Heart left ventricle (tissue), 16 donors: ENCODE data around the gene AKAP10. TPM values are rescaled to one million over a fixed set of nuclear protein-coding genes. Genes with fewer than 3 reads are reported as not detected.
A peak's percentile ranks its signal among the peaks of the same experiment; 100 is the strongest.
"Not testable (repeated sequence)": the region's sequence is repeated elsewhere in the genome, so short reads cannot be mapped to it uniquely, and the experiment has no call there.

Experiments used
- ATAC-seq, 4 donors: fragments of 200-7000 bp; cut with Tn5 transposase; one replicate each; pipeline ENCODE4 v1.9.1; 2020 to 2022; ENCODE audit warnings: moderate library complexity in 4 of 4, mild to moderate bottlenecking in 3 of 4, moderate number of reproducible peaks in 1 of 4
- DNase-seq, 5 donors: peaks; one replicate each; pipeline ENCODE4 v3.0.0-alpha.2; 2020
- H3K27ac ChIP-seq, 12 donors: fragments of 200-600 bp; sonication (generic) in 4 of 12; one replicate each; pipeline versions ENCODE4 v1.5.0 to v1.8.0; 2016 to 2022; ENCODE audit warnings: mild to moderate bottlenecking in 2 of 12
- H3K27me3 ChIP-seq, 9 donors: fragments of 200-600 bp; sonication (generic) in 2 of 9; one replicate each; pipeline versions ENCODE4 v1.5.1 to v1.8.0; 2016 to 2022; ENCODE audit warnings: mild to moderate bottlenecking in 3 of 9
- H3K36me3 ChIP-seq, 9 donors: fragments of 200-600 bp; sonication (generic) in 2 of 9; one replicate each; pipeline versions ENCODE4 v1.5.0 to v1.8.0; 2018 to 2022; ENCODE audit warnings: mild to moderate bottlenecking in 2 of 9
- H3K4me1 ChIP-seq, 12 donors: fragments of 200-600 bp; sonication (generic) in 4 of 12; one replicate each; pipeline versions ENCODE4 v1.5.0 to v1.8.0; 2016 to 2022; ENCODE audit warnings: mild to moderate bottlenecking in 3 of 12
- H3K4me3 ChIP-seq, 12 donors: fragments of 200-600 bp; sonication (generic) in 4 of 12; one replicate each; pipeline versions ENCODE4 v1.5.0 to v1.8.0; 2017 to 2022; ENCODE audit warnings: mild to moderate bottlenecking in 9 of 12, moderate library complexity in 4 of 12
- H3K9me3 ChIP-seq, 12 donors: fragments of 200-600 bp; sonication (generic) in 4 of 12; one replicate each; pipeline versions ENCODE4 v1.5.0 to v1.8.0; 2016 to 2022; ENCODE audit warnings: mild to moderate bottlenecking in 1 of 12
- POLR2A ChIP-seq, 2 donors: fragments of 450-650 bp; IDR thresholded peaks; one replicate each; pipeline ENCODE4 v1.6.1; 2017; ENCODE audit warnings: antibody characterized with exemption in 2 of 2, mild to moderate bottlenecking in 2 of 2, moderate library complexity in 2 of 2
- WGBS, 4 donors: extraction: QIAGEN DNeasy Blood & Tissue Kit in 2 of 4; methylation state at CpG; one replicate each; pipeline versions ENCODE4 v1.1.5 to v1.1.7; 2013 to 2018; 5-methylcytosine and 5-hydroxymethylcytosine counted together
- intact Hi-C, 10 donors: fragments of 100-400 bp; cut with DNase I; formaldehyde crosslinking; loops; one replicate each; pipeline versions ENCODE4 v1.11.1 to v1.14.2; 2022
- polyA plus RNA-seq, 2 donors: library from polyadenylated mRNA; stranded (reverse); fragments of 200-250 nt; gene quantifications; one replicate each; pipeline ENCODE4 v1.2.3, GENCODE V29; 2013
- total RNA-seq, 9 donors: library from RNA; depleted of rRNA in 2 of 9; stranded (reverse); fragments of >200 nt in 2 of 9; fragmentation: NEBNext Ultra II Directional in 3 of 9; extraction: Animal tissue kit (Norgen Biotek cat#: 25700) in 3 of 9; gene quantifications; one replicate each; pipeline versions ENCODE4 v1.1.0 to v1.2.4, GENCODE V29; 2016 to 2023
- TF ChIP-seq, protein P1 (sequence below), 12 donors: fragments of 200-600 bp; sonication (generic) in 4 of 12; IDR thresholded peaks; one replicate each; pipeline versions ENCODE4 v1.5.0 to v1.8.0; 2018 to 2022; ENCODE audit warnings: antibody characterized with exemption in 12 of 12, mild to moderate bottlenecking in 5 of 12
- donor health status: ischemic (EF 13 %, LVEDD 7.1; RV severe dilation, severe dysfunction).
- donor health status: healthy with polysubstance abuse.
- donor health status: DM: no; HTN: yes; CAD: no.
- donor health status: DM: no; HTN: no; CAD: no.
- donor health status: ischemic (EF 25% LVEDD 6.9; RV normal size, moderate dysfunction).
- donor health status: ischemic (EF 25% LVEDD 5.7; RV mildly dilated, moderate dysfunction).
- donor health status: healthy.
- donor health status: DM: yes; HTN: yes; CAD: no.
- donor health status: ischemic (EF 35%, LVEDD 5.7; RV mildly dilated, moderate dysfunction).
- donor health status: nonischemic (EF 11% LVEDD 7.7; RV severe dilation, severe dysfunction).
- donor health status: DM: yes; HTN: yes; CAD: no.
- donor health status: PGD.
- donor health status: ischemic (EF 29% LVEDD 5.4; RV normal size, mild dysfunction).
- donor health status: nonischemic (EF 23%, LVEDD 6.1; RV moderate dilation, normal function).

The AKAP10 gene
- total and polyA plus RNA-seq, 11 donors: 4.4 to 25.0 (median 13.7) TPM

DNA sequence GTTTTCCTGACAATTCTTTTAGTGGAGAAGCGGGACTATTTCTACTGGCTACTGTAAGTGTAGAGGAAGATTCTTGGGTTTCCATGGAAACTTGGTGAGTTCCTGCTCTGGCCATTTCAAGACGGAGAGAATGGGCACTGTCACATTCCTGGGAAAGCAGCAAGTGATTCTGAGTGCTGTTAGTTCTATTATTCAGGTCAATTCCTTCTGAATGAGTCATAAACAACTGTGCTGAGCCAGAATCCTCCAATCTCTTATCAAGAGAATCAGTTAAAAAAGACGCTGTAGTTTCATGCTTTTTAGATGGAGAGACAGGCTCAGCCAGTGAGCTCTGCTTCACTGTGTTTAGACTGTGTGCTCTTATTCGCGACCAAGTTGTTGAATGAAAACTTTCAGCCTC lies 19.6 kb downstream of the AKAP10 start:
- 63 to 72% (median 68%) methylated on average over 5 of the region's 5 CpGs for WGBS, 4 donors
- TF ChIP-seq, protein P1, sequence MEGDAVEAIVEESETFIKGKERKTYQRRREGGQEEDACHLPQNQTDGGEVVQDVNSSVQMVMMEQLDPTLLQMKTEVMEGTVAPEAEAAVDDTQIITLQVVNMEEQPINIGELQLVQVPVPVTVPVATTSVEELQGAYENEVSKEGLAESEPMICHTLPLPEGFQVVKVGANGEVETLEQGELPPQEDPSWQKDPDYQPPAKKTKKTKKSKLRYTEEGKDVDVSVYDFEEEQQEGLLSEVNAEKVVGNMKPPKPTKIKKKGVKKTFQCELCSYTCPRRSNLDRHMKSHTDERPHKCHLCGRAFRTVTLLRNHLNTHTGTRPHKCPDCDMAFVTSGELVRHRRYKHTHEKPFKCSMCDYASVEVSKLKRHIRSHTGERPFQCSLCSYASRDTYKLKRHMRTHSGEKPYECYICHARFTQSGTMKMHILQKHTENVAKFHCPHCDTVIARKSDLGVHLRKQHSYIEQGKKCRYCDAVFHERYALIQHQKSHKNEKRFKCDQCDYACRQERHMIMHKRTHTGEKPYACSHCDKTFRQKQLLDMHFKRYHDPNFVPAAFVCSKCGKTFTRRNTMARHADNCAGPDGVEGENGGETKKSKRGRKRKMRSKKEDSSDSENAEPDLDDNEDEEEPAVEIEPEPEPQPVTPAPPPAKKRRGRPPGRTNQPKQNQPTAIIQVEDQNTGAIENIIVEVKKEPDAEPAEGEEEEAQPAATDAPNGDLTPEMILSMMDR (IDR thresholded peaks at IDR 0.05): no peak
- no peak for TF ChIP-seq POLR2A (IDR thresholded peaks at IDR 0.05)
- Histone ChIP-seq H3K36me3 (peaks cover 0 to 91% (median 78%) of the 10 kb centered on the region in 9 donors), H3K27me3 (no peaks in the 10 kb centered on the region), H3K4me3 (no peak overlapping the region), H3K27ac (no peak overlapping the region), H3K4me1 (peaks cover 0 to 31% (median 1%) of the 10 kb centered on the region in 12 donors), H3K9me3 (peaks cover 0 to 14% (median 2%) of the 10 kb centered on the region in 12 donors)
- intact Hi-C loops: no loop called here
- DNase-seq: no peak
- ATAC-seq: no peak

DNA sequence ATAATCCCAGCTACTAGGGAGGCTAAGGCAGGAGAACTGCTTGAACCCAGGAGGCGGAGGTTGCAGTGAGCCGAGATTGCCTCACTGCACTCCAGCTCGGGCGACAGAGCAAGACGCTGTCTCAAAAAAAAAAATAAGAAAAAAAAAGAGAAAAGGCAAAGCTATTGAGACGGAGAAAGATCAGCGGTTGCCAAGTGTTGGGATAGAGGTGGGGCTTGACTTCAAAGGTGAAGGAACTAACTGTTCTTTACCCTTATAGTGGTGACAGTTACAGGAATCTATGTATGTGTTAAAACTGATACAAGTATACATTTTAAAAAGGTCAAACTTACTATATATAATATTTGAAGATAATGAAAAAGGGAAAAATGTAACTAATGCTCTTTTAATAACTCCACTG lies 22.5 kb downstream of the AKAP10 start:
- WGBS, 4 donors: 94 to 98% (median 97%) methylated on average over 7 of the region's 7 CpGs
- H3K27me3 ChIP-seq: no peaks in the 10 kb centered on the region
- H3K4me1 ChIP-seq: peaks cover 0 to 44% (median 7%) of the 10 kb centered on the region in 12 donors
- DNase-seq: no peak
- ATAC-seq: no peak
- no peak overlapping the region for H3K4me3 ChIP-seq
- intact Hi-C loops: no loop called here
- TF ChIP-seq POLR2A (IDR thresholded peaks at IDR 0.05): no peak
- TF ChIP-seq, protein P1 (IDR thresholded peaks at IDR 0.05): no peak
- peaks cover 0 to 66% (median 52%) of the 10 kb centered on the region in 9 donors for H3K36me3 ChIP-seq
- H3K27ac ChIP-seq: no peak overlapping the region
- peaks cover 0 to 14% (median 2%) of the 10 kb centered on the region in 12 donors for H3K9me3 ChIP-seq

DNA sequence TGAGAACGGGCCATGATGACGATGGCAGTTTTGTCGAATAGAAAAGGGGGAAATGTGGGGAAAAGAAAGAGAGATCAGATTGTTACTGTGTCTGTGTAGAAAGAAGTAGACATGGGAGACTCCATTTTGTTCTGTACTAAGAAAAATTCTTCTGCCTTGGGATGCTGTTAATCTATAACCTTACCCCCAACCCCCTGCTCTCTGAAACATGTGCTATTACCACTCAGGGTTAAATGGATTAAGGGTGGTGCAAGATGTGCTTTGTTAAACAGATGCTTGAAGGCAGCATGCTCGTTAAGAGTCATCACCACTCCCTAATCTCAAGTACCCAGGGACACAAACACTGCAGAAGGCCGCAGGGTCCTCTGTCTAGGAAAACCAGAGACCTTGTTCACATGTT lies 26.2 kb downstream of the AKAP10 start:
- H3K9me3 ChIP-seq: peaks cover 0 to 14% (median 2%) of the 10 kb centered on the region in 12 donors
- H3K36me3 ChIP-seq: peaks cover 0 to 47% (median 28%) of the 10 kb centered on the region in 9 donors
- H3K4me3 ChIP-seq, ATAC-seq, intact Hi-C loops, H3K27ac ChIP-seq, DNase-seq, H3K27me3 ChIP-seq: not testable (repeated sequence)
- 46 to 78% (median 72%) methylated on average over 2 to 5 of the region's 5 CpGs for WGBS, 4 donors
- H3K4me1 ChIP-seq: peaks cover 0 to 53% (median 23%) of the 10 kb centered on the region in 12 donors

DNA sequence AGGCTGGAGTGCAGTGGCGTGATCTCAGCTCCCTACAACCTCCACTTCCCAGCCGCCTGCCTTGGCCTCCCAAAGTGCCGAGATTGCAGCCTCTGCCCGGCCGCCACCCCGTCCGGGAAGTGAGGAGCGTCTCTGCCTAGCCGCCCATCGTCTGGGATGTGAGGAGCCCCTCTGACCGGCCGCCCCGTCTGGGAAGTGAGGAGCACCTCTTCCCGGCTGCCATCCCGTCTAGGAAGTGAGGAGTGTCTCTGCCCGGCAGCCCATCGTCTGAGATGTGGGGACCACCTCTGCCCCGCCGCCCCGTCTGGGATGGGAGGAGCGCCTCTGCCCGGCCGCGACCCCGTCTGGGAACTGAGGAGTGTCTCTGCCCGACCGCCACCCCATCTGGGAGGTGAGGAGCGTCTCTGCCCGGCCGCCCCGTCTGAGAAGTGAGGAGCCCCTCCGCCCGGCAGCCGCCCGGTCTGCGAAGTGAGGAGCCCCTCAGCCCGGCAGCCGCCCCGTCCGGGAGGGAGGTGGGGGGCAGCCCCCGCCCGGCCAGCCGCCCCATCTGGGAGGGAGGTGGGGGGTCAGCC lies 26.9 kb downstream of the AKAP10 start:
- H3K4me3 ChIP-seq, ATAC-seq, H3K27ac ChIP-seq, intact Hi-C loops, H3K27me3 ChIP-seq: not testable (repeated sequence)
- DNase-seq: peak in 1 of 5 donors; percentile 48
- 95 to 99% (median 97%) methylated on average over 26 to 43 of the region's 43 CpGs for WGBS, 4 donors
- Histone ChIP-seq H3K36me3 (peaks cover 0 to 46% (median 26%) of the 10 kb centered on the region in 9 donors), H3K9me3 (peaks cover 0 to 14% (median 2%) of the 10 kb centered on the region in 12 donors), H3K4me1 (peaks cover 0 to 51% (median 21%) of the 10 kb centered on the region in 12 donors)

DNA sequence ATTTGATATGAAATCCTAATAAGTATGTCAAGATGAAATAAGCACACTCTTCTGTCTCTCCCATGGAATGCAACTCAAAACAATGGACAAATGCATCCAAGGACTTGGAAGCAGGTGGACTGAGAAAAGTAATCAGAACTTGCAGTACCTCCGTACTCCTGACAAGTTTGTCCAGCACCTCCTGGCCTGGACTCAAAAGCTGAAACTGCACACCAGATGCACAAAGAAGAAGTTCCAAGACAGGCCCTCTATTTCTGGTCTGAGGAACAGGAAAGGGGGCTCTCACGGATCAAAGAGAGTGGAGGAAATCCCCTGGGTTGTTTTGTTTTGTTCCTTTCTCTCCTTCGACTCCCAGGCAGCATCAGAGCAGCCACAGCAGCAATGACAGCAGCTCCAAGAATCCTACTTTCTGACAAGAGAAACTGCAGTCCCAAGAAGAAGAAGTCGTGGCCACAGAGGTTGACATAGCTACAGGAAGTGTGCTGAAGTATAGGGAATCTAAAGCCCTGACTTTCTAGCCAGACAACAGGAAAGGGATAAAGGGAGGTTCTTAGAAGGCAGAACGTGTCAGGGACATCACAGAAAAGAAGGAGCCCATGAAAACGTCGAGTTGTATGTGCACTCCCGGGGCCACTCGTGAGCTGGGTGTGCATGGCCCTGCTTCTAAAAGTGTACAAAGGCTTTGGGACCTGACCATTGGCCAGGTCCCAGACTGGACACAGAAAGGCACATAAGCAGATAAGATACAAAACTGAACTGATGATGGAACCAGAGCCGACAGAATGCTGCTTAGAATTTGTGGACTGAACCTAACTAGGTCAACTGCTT lies 29.3 kb downstream of the AKAP10 start:
- Histone ChIP-seq H3K4me1 (peaks cover 0 to 47% (median 19%) of the 10 kb centered on the region in 12 donors), H3K4me3 (no peak overlapping the region), H3K27ac (peak overlapping the region in 2 of 12 donors; percentile 6 to 31), H3K27me3 (no peaks in the 10 kb centered on the region), H3K9me3 (peaks cover 0 to 5% (median 0%) of the 10 kb centered on the region in 12 donors), H3K36me3 (peaks cover 0 to 50% (median 38%) of the 10 kb centered on the region in 9 donors)
- no peak for DNase-seq
- TF ChIP-seq, protein P1 (IDR thresholded peaks at IDR 0.05): peak in 2 of 12 donors; percentile 13 to 14
- TF ChIP-seq POLR2A (IDR thresholded peaks at IDR 0.05): no peak
- WGBS, 4 donors: 18 to 19% (median 19%) methylated on average over 10 of the region's 10 CpGs
- intact Hi-C loops: no loop called here
- peak; percentile 46 to 76 (median 56) for ATAC-seq
